Sigmoid colon (tissue), 3 donors: ENCODE data around the gene LCP1.

ENCODE experiments used
- POLR2A ChIP-seq, 2 donors: fragments of 450-650 bp; IDR thresholded peaks; one replicate each; pipeline ENCODE4 v1.6.1; 2016; ENCODE audit warnings: antibody characterized with exemption in 2 of 2, mild to moderate bottlenecking in 2 of 2, moderate library complexity in 2 of 2
- TF ChIP-seq, protein P1 (sequence below), 4 experiments: fragments of 450-650 bp in 3 of 4; fragments of 200-600 bp in 1 of 4; IDR thresholded peaks; one replicate each; pipeline ENCODE4 v1.5.1; 2016 to 2019; ENCODE audit warnings: antibody characterized with exemption in 4 of 4, mild to moderate bottlenecking in 3 of 4, moderate library complexity in 2 of 4

- TF ChIP-seq, protein P1, sequence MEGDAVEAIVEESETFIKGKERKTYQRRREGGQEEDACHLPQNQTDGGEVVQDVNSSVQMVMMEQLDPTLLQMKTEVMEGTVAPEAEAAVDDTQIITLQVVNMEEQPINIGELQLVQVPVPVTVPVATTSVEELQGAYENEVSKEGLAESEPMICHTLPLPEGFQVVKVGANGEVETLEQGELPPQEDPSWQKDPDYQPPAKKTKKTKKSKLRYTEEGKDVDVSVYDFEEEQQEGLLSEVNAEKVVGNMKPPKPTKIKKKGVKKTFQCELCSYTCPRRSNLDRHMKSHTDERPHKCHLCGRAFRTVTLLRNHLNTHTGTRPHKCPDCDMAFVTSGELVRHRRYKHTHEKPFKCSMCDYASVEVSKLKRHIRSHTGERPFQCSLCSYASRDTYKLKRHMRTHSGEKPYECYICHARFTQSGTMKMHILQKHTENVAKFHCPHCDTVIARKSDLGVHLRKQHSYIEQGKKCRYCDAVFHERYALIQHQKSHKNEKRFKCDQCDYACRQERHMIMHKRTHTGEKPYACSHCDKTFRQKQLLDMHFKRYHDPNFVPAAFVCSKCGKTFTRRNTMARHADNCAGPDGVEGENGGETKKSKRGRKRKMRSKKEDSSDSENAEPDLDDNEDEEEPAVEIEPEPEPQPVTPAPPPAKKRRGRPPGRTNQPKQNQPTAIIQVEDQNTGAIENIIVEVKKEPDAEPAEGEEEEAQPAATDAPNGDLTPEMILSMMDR (IDR thresholded peaks at IDR 0.05), result no peak
- no peak for TF ChIP-seq POLR2A (IDR thresholded peaks at IDR 0.05)
These were observed 60.3 kb downstream of the LCP1 start for GRCh38 chr13:46121597-46122163.
